DOHH2 (cell line): ENCODE measurements around the gene NGEF.

Experiments
- H3F3A ChIP-seq: fragments of 200-600 bp; sonication (generic), shearing (Covaris generic); 2 replicates; pipeline ENCODE4 v1.6.0; 2016; ENCODE audit warnings: antibody characterized with exemption, mild to moderate bottlenecking; ENCODE audit not compliant: control insufficient read depth, insufficient read depth
- H3K27ac ChIP-seq: fragments of 200-600 bp; sonication (generic); 2 replicates; pipeline ENCODE4 v1.5.1; 2014; ENCODE audit warnings: low read depth, mild to moderate bottlenecking, low read length, moderate library complexity
- H3K27me3 ChIP-seq: fragments of 200-600 bp; sonication (generic); 2 replicates; pipeline ENCODE4 v1.6.1; 2014; ENCODE audit warnings: mild to moderate bottlenecking, low read length, mixed read lengths; ENCODE audit not compliant: control insufficient read depth
- H3K36me3 ChIP-seq: fragments of 200-600 bp; sonication (generic); 2 replicates; pipeline ENCODE4 v1.6.1; 2014; ENCODE audit warnings: mild to moderate bottlenecking, low read length, moderate library complexity, mixed read lengths; ENCODE audit not compliant: control insufficient read depth
- H3K4me1 ChIP-seq: fragments of 200-600 bp; sonication (generic); 2 replicates; pipeline ENCODE4 v1.6.1; 2014; ENCODE audit warnings: mild to moderate bottlenecking, low read length, mixed read lengths; ENCODE audit not compliant: control insufficient read depth
- H3K4me2 ChIP-seq: fragments of 200-600 bp; sonication (generic); 2 replicates; pipeline ENCODE4 v1.6.0; 2014; ENCODE audit warnings: mild to moderate bottlenecking, low read length, moderate library complexity
- H3K4me3 ChIP-seq: fragments of 200-600 bp; sonication (generic); 2 replicates; pipeline ENCODE4 v1.5.1; 2014; ENCODE audit warnings: mild to moderate bottlenecking, low read length, mixed read lengths
- H3K79me2 ChIP-seq: fragments of 200-600 bp; sonication (generic); 2 replicates; pipeline ENCODE4 v1.6.1; 2014; ENCODE audit warnings: mild to moderate bottlenecking, low read length, mixed read lengths; ENCODE audit not compliant: control insufficient read depth
- H3K9me2 ChIP-seq: fragments of 200-600 bp; sonication (generic); replicated peaks from 2 replicates; pipeline ENCODE4 v1.6.1; 2014; ENCODE audit warnings: mild to moderate bottlenecking, low read length, mixed read lengths; ENCODE audit not compliant: control insufficient read depth
- H3K9me3 ChIP-seq: fragments of 200-600 bp; sonication (generic); 2 replicates; pipeline ENCODE4 v1.6.1; 2014; ENCODE audit warnings: antibody characterized with exemption, low read length, mixed read lengths; ENCODE audit not compliant: control insufficient read depth, insufficient read depth
- H4K20me1 ChIP-seq: fragments of 200-600 bp; sonication (generic); 2 replicates; pipeline ENCODE4 v1.6.0; 2014; ENCODE audit warnings: low read depth, mild to moderate bottlenecking, antibody characterized with exemption, low read length, moderate library complexity; ENCODE audit not compliant: control insufficient read depth, insufficient read depth
- EZH2phosphoT487 ChIP-seq: fragments of 200-600 bp; sonication (generic); IDR thresholded peaks from 2 replicates; pipeline ENCODE4 v1.6.1; 2017; ENCODE audit warnings: borderline replicate concordance, mild to moderate bottlenecking, antibody characterized with exemption, low read length, moderate library complexity, mixed read lengths
- TF ChIP-seq, protein P1 (sequence below): fragments of 200-600 bp; sonication (generic); IDR thresholded peaks from one replicate; pipeline ENCODE4 v1.5.1; 2014; ENCODE audit warnings: antibody characterized with exemption, mild to moderate bottlenecking, low read depth, low read length; ENCODE audit not compliant: poor library complexity, severe bottlenecking

NGEF gene

DNA sequence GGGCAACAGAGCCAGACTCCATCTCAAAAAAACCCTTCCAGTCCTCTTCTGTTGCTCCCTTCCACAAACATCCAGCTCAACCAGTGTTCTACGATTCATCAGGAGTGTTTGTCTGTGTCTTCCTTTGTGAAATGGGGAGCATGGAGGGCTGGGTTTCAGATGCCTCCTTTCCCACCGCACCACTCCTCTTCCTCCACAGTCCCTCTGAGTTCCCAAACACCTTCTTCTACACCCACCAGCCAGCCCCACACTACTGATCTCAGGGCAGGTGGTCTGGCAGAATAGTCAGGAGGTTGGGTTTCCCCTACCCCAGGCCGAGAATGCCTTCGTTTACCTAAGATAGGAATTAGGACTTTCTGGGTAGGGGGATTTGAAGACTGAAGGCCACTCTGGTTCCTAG lies 36.9 kb downstream of the NGEF start:
- Histone ChIP-seq H3K27ac (no peak overlapping the region), H4K20me1 (no peaks in the 10 kb centered on the region), H3K4me1 (no peaks in the 10 kb centered on the region), H3K36me3 (no peaks in the 10 kb centered on the region), H3K27me3 (peaks cover 10% of the 10 kb centered on the region; the same call in 1 of the 2 replicates), H3K79me2 (no peaks in the 10 kb centered on the region), H3K4me2 (no peak overlapping the region), H3K9me2 (no peaks in the 10 kb centered on the region), H3F3A (no peaks in the 10 kb centered on the region), H3K4me3 (no peak overlapping the region), H3K9me3 (no peaks in the 10 kb centered on the region)
- no peak for TF ChIP-seq EZH2phosphoT487
- TF ChIP-seq, protein P1, sequence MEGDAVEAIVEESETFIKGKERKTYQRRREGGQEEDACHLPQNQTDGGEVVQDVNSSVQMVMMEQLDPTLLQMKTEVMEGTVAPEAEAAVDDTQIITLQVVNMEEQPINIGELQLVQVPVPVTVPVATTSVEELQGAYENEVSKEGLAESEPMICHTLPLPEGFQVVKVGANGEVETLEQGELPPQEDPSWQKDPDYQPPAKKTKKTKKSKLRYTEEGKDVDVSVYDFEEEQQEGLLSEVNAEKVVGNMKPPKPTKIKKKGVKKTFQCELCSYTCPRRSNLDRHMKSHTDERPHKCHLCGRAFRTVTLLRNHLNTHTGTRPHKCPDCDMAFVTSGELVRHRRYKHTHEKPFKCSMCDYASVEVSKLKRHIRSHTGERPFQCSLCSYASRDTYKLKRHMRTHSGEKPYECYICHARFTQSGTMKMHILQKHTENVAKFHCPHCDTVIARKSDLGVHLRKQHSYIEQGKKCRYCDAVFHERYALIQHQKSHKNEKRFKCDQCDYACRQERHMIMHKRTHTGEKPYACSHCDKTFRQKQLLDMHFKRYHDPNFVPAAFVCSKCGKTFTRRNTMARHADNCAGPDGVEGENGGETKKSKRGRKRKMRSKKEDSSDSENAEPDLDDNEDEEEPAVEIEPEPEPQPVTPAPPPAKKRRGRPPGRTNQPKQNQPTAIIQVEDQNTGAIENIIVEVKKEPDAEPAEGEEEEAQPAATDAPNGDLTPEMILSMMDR, result no peak

DNA sequence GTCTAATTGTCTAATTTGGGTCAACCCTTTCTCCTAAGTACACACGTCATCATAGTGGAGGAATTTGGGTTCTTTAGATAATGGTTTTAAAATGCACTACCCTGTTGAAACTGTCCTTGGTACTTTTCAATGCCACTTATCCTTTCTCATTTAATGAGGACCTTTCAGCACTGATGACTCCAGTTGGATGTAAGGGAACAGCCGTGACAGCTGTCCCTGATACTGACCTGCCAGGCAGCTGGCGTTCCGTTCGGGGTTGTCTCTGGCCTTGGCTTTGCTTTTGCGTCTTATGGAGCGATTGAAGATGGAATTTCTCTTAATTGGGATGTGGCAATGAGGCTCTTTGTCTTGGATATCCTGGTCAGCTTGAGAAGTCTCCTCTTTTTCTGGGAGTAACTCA lies 38.7 kb downstream of the NGEF start:
- no peaks in the 10 kb centered on the region for H3K9me2 ChIP-seq
- H3K36me3 ChIP-seq, result no peaks in the 10 kb centered on the region
- no peaks in the 10 kb centered on the region for H4K20me1 ChIP-seq
- H3K4me3 ChIP-seq, result no peak overlapping the region
- H3K27ac ChIP-seq, result no peak overlapping the region
- H3K79me2 ChIP-seq, result no peaks in the 10 kb centered on the region
- H3K4me2 ChIP-seq, result no peak overlapping the region
- H3K27me3 ChIP-seq, result peaks cover 10% of the 10 kb centered on the region; the same call in 1 of the 2 replicates
- no peaks in the 10 kb centered on the region for H3K4me1 ChIP-seq
- TF ChIP-seq, protein P1, result no peak
- no peak for TF ChIP-seq EZH2phosphoT487
- no peaks in the 10 kb centered on the region for H3K9me3 ChIP-seq
- no peaks in the 10 kb centered on the region for H3F3A ChIP-seq

DNA sequence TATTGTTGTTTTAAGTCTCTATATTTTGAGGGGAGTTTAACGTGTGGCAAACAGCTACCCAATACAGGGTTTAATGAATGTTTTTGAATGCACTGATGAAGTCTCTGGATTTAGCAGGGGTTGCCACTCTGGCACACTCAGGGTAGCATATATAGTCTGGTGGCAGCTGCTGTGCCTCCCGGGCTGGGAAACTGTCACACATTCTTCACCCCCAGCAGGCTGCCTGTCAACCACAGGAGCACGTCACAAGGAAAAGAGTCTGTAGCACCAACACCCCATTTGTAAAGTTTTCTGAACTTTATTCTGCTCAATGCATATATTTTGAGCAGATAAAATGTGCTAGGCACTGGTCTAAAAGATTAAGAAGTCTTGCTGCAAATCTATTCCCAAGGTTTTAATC lies 39.3 kb downstream of the NGEF start:
- Histone ChIP-seq H3K79me2 (no peaks in the 10 kb centered on the region), H3K9me2 (no peaks in the 10 kb centered on the region), H3K4me2 (no peak overlapping the region), H3K9me3 (no peaks in the 10 kb centered on the region), H3K4me3 (no peak overlapping the region), H4K20me1 (no peaks in the 10 kb centered on the region), H3K36me3 (no peaks in the 10 kb centered on the region), H3F3A (no peaks in the 10 kb centered on the region), H3K27me3 (peaks cover 10% of the 10 kb centered on the region; the same call in 1 of the 2 replicates), H3K27ac (no peak overlapping the region), H3K4me1 (no peaks in the 10 kb centered on the region)
- TF ChIP-seq, protein P1, result no peak
- no peak for TF ChIP-seq EZH2phosphoT487
